ENCODE data around the gene EZH1. TPM values are rescaled to one million over a fixed set of nuclear protein-coding genes. Genes with fewer than 3 reads are reported as not detected.

Gene EZH1
- total and polyA plus RNA-seq, 10 of the 15 experiments (the other 5 are each of a cell fraction or from before 2014, with no cell fraction given) = 6.1 to 43.3 (median 16.8) TPM

- TF ChIP-seq, protein P1, sequence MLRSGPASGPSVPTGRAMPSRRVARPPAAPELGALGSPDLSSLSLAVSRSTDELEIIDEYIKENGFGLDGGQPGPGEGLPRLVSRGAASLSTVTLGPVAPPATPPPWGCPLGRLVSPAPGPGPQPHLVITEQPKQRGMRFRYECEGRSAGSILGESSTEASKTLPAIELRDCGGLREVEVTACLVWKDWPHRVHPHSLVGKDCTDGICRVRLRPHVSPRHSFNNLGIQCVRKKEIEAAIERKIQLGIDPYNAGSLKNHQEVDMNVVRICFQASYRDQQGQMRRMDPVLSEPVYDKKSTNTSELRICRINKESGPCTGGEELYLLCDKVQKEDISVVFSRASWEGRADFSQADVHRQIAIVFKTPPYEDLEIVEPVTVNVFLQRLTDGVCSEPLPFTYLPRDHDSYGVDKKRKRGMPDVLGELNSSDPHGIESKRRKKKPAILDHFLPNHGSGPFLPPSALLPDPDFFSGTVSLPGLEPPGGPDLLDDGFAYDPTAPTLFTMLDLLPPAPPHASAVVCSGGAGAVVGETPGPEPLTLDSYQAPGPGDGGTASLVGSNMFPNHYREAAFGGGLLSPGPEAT (IDR thresholded peaks at IDR 0.05; ENCODE audit: low read depth) = peak; percentile 97
- TF ChIP-seq ZNF384 (IDR thresholded peaks at IDR 0.05; ENCODE audit: borderline replicate concordance, low read depth, low read length) (no peak), TBL1XR1 (IDR thresholded peaks at IDR 0.05; ENCODE audit: low read depth, low read length) (peak; percentile 99), POLR2AphosphoS2 (IDR thresholded peaks at IDR 0.05; ENCODE audit: low read depth, low read length) (no peak), NFIC (IDR thresholded peaks at IDR 0.05; ENCODE audit: low read depth, low read length) (peak; percentile 100), CUX1 (IDR thresholded peaks at IDR 0.05; ENCODE audit: insufficient replicate concordance, low read depth, low read length) (peak; percentile 72), MAX (IDR thresholded peaks at IDR 0.05; ENCODE audit: low read depth, low read length) (no peak; the same call in 1 of the 2 replicates), MTA3 (IDR thresholded peaks at IDR 0.05; ENCODE audit: borderline replicate concordance, low read length) (peak; percentile 86; the same call in 1 of the 2 replicates), SMAD5 (IDR thresholded peaks at IDR 0.05; ENCODE audit: low read depth) (no peak), FOS (IDR thresholded peaks at IDR 0.05; ENCODE audit: borderline replicate concordance, extremely low read depth, insufficient read length) (no peak), CBX3 (IDR thresholded peaks at IDR 0.05; ENCODE audit: borderline replicate concordance, low read depth) (no peak)
- TF ChIP-seq, protein P2, sequence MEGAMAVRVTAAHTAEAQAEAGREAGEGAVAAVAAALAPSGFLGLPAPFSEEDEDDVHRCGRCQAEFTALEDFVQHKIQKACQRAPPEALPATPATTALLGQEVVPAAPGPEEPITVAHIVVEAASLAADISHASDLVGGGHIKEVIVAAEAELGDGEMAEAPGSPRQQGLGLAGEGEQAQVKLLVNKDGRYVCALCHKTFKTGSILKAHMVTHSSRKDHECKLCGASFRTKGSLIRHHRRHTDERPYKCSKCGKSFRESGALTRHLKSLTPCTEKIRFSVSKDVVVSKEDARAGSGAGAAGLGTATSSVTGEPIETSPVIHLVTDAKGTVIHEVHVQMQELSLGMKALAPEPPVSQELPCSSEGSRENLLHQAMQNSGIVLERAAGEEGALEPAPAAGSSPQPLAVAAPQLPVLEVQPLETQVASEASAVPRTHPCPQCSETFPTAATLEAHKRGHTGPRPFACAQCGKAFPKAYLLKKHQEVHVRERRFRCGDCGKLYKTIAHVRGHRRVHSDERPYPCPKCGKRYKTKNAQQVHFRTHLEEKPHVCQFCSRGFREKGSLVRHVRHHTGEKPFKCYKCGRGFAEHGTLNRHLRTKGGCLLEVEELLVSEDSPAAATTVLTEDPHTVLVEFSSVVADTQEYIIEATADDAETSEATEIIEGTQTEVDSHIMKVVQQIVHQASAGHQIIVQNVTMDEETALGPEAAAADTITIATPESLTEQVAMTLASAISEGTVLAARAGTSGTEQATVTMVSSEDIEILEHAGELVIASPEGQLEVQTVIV (IDR thresholded peaks at IDR 0.05; ENCODE audit: borderline replicate concordance, partially characterized antibody) = no peak
- TF ChIP-seq, protein P3, sequence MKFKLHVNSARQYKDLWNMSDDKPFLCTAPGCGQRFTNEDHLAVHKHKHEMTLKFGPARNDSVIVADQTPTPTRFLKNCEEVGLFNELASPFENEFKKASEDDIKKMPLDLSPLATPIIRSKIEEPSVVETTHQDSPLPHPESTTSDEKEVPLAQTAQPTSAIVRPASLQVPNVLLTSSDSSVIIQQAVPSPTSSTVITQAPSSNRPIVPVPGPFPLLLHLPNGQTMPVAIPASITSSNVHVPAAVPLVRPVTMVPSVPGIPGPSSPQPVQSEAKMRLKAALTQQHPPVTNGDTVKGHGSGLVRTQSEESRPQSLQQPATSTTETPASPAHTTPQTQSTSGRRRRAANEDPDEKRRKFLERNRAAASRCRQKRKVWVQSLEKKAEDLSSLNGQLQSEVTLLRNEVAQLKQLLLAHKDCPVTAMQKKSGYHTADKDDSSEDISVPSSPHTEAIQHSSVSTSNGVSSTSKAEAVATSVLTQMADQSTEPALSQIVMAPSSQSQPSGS (IDR thresholded peaks at IDR 0.05; ENCODE audit: low read length) = peak; percentile 97
These were observed 39.9 kb downstream of the EZH1 start (continued) for GRCh38 chr17:42704837-42705494.

Data from GM12878 (cell line).